Uterus (tissue), 2 donors: ENCODE data around the gene UBE2H.

Source experiments
- CTCF ChIP-seq, 4 experiments: fragments of 200-600 bp in 2 of 4; fragments of 450-650 bp in 2 of 4; sonication (generic) in 2 of 4; IDR thresholded peaks; one replicate each; pipeline ENCODE4 v1.5.1; 2016 to 2019; ENCODE audit warnings: antibody characterized with exemption in 4 of 4, mild to moderate bottlenecking in 2 of 4, moderate library complexity in 1 of 4
- POLR2A ChIP-seq, 2 donors: fragments of 450-650 bp; IDR thresholded peaks; one replicate each; pipeline ENCODE4 v1.6.1; 2016; ENCODE audit warnings: antibody characterized with exemption in 2 of 2, mild to moderate bottlenecking in 1 of 2, moderate library complexity in 1 of 2

GRCh38 chr7:129906700-129907099 is 46.1 kb downstream of the UBE2H start:
- TF ChIP-seq CTCF (IDR thresholded peaks at IDR 0.05) (no peak), POLR2A (IDR thresholded peaks at IDR 0.05) (no peak)
